Loucy (cell line): ENCODE results near the gene GCNT4.

Experiments used
- EZH2phosphoT487 ChIP-seq: fragments of 200-600 bp; IDR thresholded peaks from 2 replicates; pipeline ENCODE4 v1.6.1; 2018; ENCODE audit warnings: antibody characterized with exemption, mild to moderate bottlenecking, moderate library complexity, borderline replicate concordance
- TF ChIP-seq, protein P1 (sequence below): fragments of 200-600 bp; sonication (generic); conservative IDR thresholded peaks from 2 replicates; pipeline ENCODE4 v1.5.1; 2014; ENCODE audit warnings: mild to moderate bottlenecking, antibody characterized with exemption, low read length

DNA sequence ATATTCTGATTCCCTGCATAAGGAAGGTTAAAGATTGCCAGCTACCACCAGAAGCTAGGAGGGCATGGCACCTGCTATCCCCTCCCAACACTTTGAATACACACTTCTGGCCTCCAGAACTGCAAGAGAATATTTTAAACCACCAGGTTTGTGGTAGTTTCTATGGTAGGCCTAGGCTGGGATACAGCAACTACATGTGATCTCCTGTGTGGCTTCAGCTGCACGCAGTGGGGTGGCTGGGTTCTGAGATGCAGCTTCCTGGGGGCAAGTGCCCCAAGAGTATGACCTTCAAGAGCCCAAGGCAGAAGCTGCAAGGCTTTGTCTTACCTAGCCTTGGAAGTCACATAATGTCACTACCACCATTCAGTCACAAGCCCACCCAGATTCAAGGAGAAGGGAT, 39.6 kb downstream of the GCNT4 start:
- TF ChIP-seq, protein P1, sequence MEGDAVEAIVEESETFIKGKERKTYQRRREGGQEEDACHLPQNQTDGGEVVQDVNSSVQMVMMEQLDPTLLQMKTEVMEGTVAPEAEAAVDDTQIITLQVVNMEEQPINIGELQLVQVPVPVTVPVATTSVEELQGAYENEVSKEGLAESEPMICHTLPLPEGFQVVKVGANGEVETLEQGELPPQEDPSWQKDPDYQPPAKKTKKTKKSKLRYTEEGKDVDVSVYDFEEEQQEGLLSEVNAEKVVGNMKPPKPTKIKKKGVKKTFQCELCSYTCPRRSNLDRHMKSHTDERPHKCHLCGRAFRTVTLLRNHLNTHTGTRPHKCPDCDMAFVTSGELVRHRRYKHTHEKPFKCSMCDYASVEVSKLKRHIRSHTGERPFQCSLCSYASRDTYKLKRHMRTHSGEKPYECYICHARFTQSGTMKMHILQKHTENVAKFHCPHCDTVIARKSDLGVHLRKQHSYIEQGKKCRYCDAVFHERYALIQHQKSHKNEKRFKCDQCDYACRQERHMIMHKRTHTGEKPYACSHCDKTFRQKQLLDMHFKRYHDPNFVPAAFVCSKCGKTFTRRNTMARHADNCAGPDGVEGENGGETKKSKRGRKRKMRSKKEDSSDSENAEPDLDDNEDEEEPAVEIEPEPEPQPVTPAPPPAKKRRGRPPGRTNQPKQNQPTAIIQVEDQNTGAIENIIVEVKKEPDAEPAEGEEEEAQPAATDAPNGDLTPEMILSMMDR: no peak
- no peak for TF ChIP-seq EZH2phosphoT487
